ENCODE data around the gene SHC4. TPM values are rescaled to one million over a fixed set of nuclear protein-coding genes. Genes with fewer than 3 reads are reported as not detected.
A peak's percentile ranks its signal among the peaks of the same experiment; 100 is the strongest.

Gene SHC4
- total RNA-seq, 3 donors from 2014 or later, result 0.31 to 3.6 (median 0.43) TPM

DNA sequence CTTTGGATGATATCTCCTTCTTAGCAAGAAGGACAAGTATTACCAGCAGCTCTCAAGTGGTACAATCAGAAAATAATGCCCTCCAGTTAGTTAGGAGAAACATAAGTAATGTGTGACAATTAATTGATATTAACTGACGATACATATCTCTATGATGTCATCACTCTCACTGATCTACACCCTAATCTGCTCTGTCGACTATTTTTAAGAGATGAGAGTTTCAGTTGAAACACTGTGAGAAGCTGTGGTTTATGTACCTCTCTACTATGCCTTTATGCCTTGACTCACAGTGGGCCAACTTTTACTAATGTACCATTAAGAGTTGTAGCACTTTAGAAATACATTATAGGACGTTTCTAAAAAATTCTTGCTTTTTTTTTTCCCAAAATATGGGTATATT is 161.5 kb downstream of the SHC4 start:
- H3K9me3 ChIP-seq, result no peaks in the 10 kb centered on the region
- H3K4me1 ChIP-seq (ENCODE audit: low read depth), result no peaks in the 10 kb centered on the region
- ATAC-seq (no peak), DNase-seq (no peak)
- no peak overlapping the region for H3K4me3 ChIP-seq
- no peaks in the 10 kb centered on the region for H3K36me3 ChIP-seq (ENCODE audit: low read depth)
- TF ChIP-seq, protein P1, sequence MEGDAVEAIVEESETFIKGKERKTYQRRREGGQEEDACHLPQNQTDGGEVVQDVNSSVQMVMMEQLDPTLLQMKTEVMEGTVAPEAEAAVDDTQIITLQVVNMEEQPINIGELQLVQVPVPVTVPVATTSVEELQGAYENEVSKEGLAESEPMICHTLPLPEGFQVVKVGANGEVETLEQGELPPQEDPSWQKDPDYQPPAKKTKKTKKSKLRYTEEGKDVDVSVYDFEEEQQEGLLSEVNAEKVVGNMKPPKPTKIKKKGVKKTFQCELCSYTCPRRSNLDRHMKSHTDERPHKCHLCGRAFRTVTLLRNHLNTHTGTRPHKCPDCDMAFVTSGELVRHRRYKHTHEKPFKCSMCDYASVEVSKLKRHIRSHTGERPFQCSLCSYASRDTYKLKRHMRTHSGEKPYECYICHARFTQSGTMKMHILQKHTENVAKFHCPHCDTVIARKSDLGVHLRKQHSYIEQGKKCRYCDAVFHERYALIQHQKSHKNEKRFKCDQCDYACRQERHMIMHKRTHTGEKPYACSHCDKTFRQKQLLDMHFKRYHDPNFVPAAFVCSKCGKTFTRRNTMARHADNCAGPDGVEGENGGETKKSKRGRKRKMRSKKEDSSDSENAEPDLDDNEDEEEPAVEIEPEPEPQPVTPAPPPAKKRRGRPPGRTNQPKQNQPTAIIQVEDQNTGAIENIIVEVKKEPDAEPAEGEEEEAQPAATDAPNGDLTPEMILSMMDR (IDR thresholded peaks at IDR 0.05), result no peak
- intact Hi-C loops (cut with DNase I, micrococcal nuclease), result no loop called here

DNA sequence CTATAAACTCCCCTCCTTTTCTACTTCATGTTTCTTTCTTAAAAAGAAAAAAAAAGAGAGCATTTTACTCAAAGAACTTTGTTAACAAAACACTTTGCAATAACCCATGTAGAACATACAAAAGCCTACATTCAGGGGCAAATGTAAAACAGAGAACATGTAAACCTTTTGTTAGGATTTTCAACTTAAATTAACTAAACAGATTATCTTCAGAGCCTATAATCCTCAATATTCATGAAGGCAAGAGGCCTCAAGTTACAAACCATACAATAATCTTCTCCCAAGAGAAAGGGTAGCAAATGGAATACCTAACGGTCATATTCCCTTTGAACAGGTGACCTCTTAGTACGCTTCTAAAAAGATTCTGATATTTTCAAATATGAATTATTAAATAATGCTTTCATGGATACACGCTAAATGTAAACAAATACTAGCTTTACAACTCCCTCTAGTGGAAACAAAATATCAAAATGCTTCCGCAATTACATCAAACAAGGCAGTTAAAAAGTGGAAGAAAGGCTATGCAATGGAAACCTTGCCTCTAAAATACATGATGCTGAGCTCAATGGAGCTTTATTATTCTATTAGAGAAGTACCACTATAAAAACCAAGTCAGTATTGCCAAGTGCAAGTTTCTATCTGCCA is 162.8 kb downstream of the SHC4 start:
- TF ChIP-seq, protein P1 (IDR thresholded peaks at IDR 0.05), result peak; percentile 19
- intact Hi-C loops (cut with DNase I, micrococcal nuclease), result no loop called here
- no peak for DNase-seq

DNA sequence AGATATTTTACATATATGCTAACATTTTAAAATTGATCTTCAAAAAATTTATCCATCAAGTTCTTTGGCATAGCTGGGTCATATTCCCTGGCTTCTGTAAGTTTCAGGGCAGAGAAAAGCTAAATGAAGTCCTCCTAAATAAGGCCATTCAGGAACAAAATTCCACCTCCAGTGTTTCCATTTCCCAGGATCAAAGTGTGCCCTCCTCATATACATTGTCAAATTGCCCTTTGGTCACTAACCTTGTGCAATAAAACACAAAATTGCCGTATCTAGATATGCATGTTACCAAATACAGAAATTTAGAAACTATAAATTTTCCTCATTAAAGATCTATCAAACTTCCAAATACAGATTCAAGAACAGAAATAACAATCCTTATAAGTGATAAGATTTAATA is 163.5 kb downstream of the SHC4 start:
- TF ChIP-seq, protein P1 (IDR thresholded peaks at IDR 0.05), result no peak
- H3K36me3 ChIP-seq (ENCODE audit: low read depth), result no peaks in the 10 kb centered on the region
- peak in 1 of 3 donors; percentile 31 for DNase-seq
- H3K9me3 ChIP-seq, result no peaks in the 10 kb centered on the region
- intact Hi-C loops (cut with DNase I, micrococcal nuclease), result no loop called here
- no peaks in the 10 kb centered on the region for H3K4me1 ChIP-seq (ENCODE audit: low read depth)
- peak; percentile 75 for ATAC-seq
- no peak overlapping the region for H3K4me3 ChIP-seq

More for the DNA sequence above, 162.8 kb downstream of the SHC4 start:
- ATAC-seq, result peak; percentile 69
- H3K9me3 ChIP-seq, result no peaks in the 10 kb centered on the region
- no peaks in the 10 kb centered on the region for H3K36me3 ChIP-seq (ENCODE audit: low read depth)
- no peaks in the 10 kb centered on the region for H3K4me1 ChIP-seq (ENCODE audit: low read depth)
- no peak overlapping the region for H3K4me3 ChIP-seq

DNA sequence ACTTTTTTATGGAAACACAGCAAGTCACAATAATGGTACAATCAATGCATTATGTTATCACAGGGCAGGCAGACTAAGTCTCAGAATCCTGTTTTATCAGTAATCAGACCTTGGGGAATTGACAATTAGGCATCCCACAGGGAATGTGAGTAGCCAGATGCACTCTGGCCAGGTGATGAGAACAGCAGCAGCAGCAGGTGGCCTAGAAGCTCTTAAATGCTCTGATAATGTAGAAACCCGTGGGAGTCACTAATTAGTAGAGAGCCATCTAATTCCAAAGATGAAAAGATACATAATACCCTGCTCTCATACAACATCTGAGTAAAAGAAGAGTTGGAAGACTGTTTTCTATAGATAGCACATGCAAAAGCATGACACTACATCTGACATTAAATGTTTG is 165.4 kb downstream of the SHC4 start:
- DNase-seq (no peak), ATAC-seq (no peak)
- Histone ChIP-seq H3K4me1 (ENCODE audit: low read depth) (no peaks in the 10 kb centered on the region), H3K36me3 (ENCODE audit: low read depth) (no peaks in the 10 kb centered on the region), H3K9me3 (no peaks in the 10 kb centered on the region), H3K4me3 (no peak overlapping the region)
- TF ChIP-seq, protein P1 (IDR thresholded peaks at IDR 0.05), result no peak
- intact Hi-C loops (cut with DNase I, micrococcal nuclease), result no loop called here

DNA sequence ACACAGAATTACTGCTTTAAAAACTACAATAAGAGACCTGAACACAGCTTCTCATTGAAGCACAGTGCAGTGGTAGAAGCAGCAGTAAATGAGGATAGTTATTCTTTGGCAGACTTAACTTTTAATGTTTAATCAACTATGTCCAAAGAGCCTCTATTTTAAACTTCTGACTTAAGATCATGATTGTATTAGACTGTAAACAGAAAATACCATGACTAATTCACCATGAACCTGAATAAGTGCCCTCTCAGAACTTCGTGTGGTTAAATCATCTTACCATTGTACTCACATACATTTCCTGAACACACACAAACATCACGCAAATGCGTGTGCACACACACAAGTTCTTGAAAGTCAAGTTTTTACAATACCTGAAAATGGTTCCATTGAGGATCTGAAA is 166.8 kb downstream of the SHC4 start:
- intact Hi-C loops (cut with DNase I, micrococcal nuclease), result no loop called here
- TF ChIP-seq, protein P1 (IDR thresholded peaks at IDR 0.05), result no peak

DNA sequence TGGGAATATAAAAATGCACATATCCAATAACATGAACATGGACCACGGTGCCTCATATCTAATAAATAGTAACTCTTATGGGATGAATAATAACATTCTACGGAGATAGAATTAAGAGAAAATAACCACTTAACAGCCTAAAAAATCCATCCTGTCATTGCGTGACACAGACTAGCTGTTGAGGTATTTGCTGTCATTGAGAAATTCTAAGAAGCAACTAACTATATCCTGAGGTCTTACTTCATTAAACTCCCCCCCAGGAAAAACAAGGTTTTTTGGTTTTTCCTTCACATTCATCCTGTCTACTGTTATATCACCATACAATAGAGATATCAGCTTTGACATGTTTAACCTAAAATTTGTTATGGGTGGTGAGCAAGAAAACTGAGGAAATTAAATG is 167.2 kb downstream of the SHC4 start:
- ATAC-seq (no peak), DNase-seq (no peak)
- no peaks in the 10 kb centered on the region for H3K4me1 ChIP-seq (ENCODE audit: low read depth)
- H3K36me3 ChIP-seq (ENCODE audit: low read depth), result no peaks in the 10 kb centered on the region
- TF ChIP-seq, protein P1 (IDR thresholded peaks at IDR 0.05), result no peak
- no peak overlapping the region for H3K4me3 ChIP-seq
- intact Hi-C loops (cut with DNase I, micrococcal nuclease), result no loop called here
- H3K9me3 ChIP-seq, result no peaks in the 10 kb centered on the region

More for the DNA sequence above, 166.8 kb downstream of the SHC4 start:
- H3K4me1 ChIP-seq (ENCODE audit: low read depth), result no peaks in the 10 kb centered on the region
- ATAC-seq (no peak), DNase-seq (no peak)
- H3K4me3 ChIP-seq, result no peak overlapping the region
- H3K36me3 ChIP-seq (ENCODE audit: low read depth), result no peaks in the 10 kb centered on the region
- H3K9me3 ChIP-seq, result no peaks in the 10 kb centered on the region

Measured in mucosa of descending colon (tissue), 3 donors.